GM18858 (cell line): ENCODE measurements around the gene TBX3.

Experiments used
- ATAC-seq: cut with Tn5 transposase; IDR thresholded peaks from one replicate; pipeline ENCODE4 v1.9.1; 2021; ENCODE audit not compliant: unreplicated experiment

TBX3 gene

GRCh38 chr12:114697243-114697716 lies 13.3 kb upstream of the TBX3 start:
- ATAC-seq: no peak

DNA sequence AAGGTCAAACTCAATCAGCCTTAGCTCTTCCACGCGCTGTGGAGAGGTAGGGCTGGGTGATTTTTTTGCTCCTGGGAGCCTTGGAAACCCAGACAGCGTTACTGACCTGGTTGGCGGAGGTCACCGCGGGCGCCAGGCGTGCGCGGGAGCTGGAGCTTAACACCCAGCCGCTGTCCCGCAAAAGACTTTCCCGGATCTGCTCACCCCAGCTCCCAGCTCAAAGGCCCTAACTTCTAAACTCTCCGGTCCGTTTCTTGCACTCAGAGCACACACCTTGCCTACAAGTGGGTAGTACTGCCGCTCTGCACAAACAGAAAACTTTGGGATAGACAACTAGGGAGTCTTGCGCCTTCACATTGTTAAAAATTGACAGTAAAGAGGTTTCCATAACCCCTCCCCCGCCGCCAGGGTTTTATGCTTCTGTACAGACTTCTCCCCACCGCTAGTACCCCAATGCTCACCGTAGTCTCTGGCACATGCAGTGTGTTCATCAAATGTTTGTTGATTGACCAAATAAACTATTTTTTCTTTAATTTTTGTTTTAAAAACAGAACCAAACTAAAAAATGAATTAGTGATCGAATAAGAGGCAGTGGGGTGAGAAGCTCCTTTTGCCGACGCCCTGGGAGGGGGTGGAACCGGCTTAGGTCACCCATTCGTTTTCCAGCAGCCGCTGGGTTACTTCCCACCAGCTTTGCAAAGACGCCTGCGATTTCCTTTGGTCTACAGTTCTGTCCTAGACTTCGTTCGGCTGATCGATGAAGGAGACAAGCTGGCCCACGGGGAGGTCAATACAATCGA lies 12.7 kb upstream of the TBX3 start:
- ATAC-seq: no peak

DNA sequence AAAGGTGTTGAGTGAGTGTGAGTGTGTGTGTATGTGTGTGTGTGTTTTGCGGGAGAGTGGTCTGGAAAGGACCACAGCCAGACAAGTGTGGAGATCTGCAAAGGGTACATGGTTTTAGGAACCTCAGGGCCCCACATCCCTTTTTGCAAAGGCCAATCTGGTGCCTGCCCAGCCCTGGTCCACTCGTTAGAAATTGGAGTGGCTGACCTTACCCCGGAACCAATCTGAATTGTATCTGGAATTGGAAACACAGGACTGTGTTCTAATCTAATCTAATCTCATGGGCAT lies 11.3 kb upstream of the TBX3 start:
- no peak for ATAC-seq

DNA sequence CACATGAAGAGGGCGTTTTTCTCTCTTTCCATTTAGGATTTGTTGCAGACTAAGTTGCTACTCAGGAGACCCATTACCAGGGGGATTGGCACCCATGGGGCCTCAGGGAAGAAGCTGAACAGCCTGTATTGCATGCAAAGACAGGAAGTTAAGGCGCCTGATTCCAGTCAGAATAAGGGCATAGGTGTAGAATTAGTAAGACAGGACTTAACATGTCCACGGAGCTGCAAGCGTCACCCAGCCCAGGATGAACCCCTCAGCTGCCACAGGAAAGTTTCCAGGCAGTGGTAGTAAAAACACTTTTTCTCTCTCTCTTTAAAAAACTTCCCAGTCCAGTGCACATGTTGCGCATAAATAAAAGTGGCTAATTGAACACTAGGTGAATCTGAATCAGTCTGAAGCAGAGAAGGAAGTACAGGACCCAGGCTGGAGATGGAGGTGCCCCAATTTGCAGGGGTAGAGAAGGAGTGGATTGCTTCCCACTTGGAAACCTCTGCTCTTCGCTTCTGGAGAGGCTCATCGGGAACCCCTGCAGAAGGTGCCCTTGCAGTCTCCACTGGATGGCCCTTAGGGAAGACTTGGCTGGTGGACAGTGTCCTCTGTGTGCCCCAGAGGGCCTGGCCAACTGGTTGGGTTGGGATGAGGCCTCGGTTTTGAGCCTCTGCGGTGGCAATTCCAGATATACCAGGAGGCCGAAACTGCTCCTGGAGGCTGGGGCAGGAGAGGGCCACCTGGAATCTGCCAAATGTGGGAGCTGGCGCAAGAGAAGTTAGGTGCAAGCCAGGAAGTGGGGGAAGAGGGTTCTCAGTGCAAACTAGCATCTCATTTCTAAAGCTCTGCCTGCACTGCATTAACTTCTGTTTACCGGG lies 10.7 kb upstream of the TBX3 start:
- no peak for ATAC-seq

GRCh38 chr12:114693532-114693931 lies 9.6 kb upstream of the TBX3 start:
- ATAC-seq: no peak

- no peak for ATAC-seq
Measured at GRCh38 chr12:114693059-114693531, 9.1 kb upstream of the TBX3 start.

GRCh38 chr12:114692186-114693058 lies 8.4 kb upstream of the TBX3 start:
- no peak for ATAC-seq

GRCh38 chr12:114691763-114692185 lies 7.8 kb upstream of the TBX3 start:
- ATAC-seq: no peak

GRCh38 chr12:114691196-114691595 lies 7.2 kb upstream of the TBX3 start:
- ATAC-seq: no peak

DNA sequence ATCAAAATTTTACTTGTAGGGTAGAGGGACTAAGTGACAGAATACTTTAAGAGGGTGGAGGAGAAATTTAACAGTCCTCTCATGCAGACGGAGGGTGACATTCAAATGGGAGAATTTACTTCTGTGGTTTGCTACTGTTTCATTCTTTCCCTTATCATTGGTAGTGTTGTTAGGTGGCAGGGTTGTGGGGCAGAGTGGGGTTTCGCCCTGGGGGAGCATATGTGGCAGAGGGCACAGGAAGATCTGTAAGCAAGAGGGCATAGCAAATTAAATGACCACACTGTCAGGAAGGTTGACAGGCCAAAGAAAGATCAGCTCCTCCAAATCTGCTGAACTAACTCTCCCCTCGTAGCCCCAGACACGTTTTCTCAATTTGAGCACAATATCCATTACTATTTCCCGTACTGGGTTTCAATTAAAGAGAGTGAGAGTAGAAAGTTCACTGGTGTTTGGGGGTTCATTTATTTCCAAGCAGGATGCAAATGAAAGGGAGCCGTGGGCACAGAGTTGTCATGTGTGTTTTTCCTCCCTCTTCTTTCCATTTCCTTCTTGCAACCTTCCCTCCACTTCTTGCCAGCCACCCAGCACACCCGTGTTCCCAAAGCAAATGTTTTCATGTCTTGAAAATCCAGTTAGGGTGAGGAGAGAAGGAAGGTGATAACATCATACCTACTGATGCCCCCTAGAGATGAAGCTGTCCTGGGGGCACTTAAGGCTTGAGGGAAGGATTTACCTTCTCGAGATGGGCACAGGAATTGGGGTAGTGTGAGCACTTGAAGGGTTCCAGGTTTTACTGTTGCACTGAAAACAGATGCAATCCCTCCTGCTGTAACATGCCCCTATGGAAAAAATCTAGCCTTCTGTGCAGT lies 6.5 kb upstream of the TBX3 start:
- ATAC-seq: no peak

GRCh38 chr12:114689075-114689994 lies 5.4 kb upstream of the TBX3 start:
- ATAC-seq: no peak

- no peak for ATAC-seq
Measured at GRCh38 chr12:114688256-114688845, 4.4 kb upstream of the TBX3 start.

- no peak for ATAC-seq
Measured at GRCh38 chr12:114687802-114688201, 3.8 kb upstream of the TBX3 start.

- no peak for ATAC-seq
Measured at GRCh38 chr12:114686773-114687500, 3.0 kb upstream of the TBX3 start.

DNA sequence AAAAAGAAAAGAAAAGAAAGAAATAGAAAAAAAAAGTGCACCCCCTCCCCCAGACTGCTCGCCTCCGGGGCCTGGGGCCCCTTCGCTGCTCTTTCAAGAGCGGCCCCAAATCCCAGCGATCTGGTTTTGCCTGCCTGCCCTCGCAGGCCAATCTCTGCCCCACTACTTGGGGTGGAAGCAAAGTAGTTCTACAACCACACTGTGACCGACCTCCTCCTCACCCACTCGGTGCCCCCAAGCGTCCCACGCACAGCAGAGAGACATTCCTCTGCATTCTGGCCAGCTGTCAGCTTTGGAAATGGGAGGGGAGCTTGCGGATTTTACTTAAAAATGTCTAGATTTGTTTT lies 2.4 kb upstream of the TBX3 start:
- no peak for ATAC-seq

GRCh38 chr12:114685869-114686268 lies 1.9 kb upstream of the TBX3 start:
- no peak for ATAC-seq

DNA sequence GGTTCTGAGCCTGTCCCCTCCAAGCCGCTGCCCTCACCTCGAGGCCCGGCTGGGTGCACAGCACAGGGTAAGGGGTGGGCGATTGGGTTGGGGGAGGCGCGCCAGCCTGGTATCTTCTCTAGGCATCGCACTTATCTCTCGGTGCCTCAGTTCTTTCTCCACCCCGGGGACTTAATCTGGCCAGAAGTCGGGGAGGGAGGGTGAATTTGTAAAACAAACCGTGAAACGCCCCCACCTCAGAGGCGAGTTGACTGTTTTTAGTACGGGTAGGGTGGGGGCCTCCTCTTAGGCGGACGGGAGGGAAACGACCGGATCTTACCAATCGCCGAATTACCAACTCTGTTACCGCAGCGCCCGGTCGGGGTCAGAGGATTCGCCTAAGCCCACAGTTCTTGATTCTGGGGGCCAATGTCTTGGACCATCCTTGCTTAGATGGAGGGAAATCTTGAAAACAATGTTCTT lies 1.4 kb upstream of the TBX3 start:
- ATAC-seq: no peak

DNA sequence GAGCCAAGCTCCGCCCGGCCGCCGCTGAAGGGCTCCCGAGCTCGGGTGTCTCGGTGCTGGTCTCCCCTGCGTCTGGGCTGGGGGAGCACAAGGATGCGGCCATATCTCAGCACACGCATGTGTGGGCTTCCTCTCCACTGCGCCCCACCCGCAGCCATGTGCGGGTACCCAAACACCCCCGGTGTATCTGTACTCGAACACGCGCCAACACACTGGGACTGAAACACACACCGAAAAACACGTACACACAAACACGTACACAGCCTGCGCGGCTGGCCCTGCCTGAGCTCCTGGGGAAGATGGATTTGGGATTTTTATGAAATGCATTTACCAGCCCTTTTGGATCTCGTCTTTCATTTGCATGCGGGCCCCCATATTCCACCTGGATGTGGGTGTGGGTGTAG lies 897 bp upstream of the TBX3 start:
- no peak for ATAC-seq
